ENCODE measurements around the gene RBM44. TPM values are rescaled to one million over a fixed set of nuclear protein-coding genes. Genes with fewer than 3 reads are reported as not detected.

The RBM44 gene
- total RNA-seq, 1 experiment from 2014 or later, result 0.94 TPM

DNA sequence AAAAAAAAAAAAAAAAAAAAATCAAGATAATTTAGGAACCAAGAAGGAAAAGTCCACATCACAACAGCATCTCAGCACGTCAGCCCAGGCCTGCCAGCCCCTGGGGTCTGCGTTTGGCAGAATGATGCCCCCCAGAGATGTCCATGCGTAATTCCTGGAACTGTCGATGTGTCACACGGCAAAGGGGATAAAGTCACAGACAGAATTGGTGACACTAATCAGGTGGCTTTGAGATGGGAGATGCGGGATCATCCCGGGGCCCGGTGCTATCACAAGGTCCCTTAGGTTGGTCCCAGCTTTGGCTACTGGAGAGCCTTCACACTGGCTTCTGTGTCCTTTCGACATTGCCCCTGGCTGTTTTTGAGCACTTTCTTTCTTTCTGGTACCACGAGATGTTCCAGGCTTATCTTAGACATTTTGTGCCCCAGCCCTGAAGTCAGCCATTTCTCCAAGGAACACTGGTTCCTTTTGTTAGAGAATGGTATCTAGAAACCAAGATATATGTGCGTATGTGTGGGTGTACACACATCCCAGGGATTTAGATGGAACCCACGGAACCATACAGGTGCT is 81.5 kb downstream of the RBM44 start:
- CTCF ChIA-PET, result no interaction called here
- Histone ChIP-seq H3K27me3 (ENCODE audit: insufficient read depth, low read depth) (no peaks in the 10 kb centered on the region), H3K4me3 (no peak overlapping the region), H3K9me2 (ENCODE audit: insufficient read depth) (no peaks in the 10 kb centered on the region), H3F3A (ENCODE audit: insufficient read depth, low read depth) (peaks cover 12% of the 10 kb centered on the region; the same call in 1 of the 2 replicates), H3K27ac (no peak overlapping the region), H3K79me2 (ENCODE audit: low read depth) (peaks cover 17% of the 10 kb centered on the region; the same call in 1 of the 2 replicates), H3K36me3 (ENCODE audit: low read depth) (no peaks in the 10 kb centered on the region), H4K20me1 (ENCODE audit: insufficient read depth) (no peaks in the 10 kb centered on the region), H3K4me1 (replicated peaks; ENCODE audit: insufficient read depth) (peaks cover 15% of the 10 kb centered on the region), H3K4me2 (no peak overlapping the region), H3K9me3 (ENCODE audit: insufficient read depth, low read depth) (no peaks in the 10 kb centered on the region), H2AFZ (no peak overlapping the region)
- POLR2A ChIA-PET (ENCODE audit: unreplicated experiment), result no interaction called here
- TF ChIP-seq, protein P1, sequence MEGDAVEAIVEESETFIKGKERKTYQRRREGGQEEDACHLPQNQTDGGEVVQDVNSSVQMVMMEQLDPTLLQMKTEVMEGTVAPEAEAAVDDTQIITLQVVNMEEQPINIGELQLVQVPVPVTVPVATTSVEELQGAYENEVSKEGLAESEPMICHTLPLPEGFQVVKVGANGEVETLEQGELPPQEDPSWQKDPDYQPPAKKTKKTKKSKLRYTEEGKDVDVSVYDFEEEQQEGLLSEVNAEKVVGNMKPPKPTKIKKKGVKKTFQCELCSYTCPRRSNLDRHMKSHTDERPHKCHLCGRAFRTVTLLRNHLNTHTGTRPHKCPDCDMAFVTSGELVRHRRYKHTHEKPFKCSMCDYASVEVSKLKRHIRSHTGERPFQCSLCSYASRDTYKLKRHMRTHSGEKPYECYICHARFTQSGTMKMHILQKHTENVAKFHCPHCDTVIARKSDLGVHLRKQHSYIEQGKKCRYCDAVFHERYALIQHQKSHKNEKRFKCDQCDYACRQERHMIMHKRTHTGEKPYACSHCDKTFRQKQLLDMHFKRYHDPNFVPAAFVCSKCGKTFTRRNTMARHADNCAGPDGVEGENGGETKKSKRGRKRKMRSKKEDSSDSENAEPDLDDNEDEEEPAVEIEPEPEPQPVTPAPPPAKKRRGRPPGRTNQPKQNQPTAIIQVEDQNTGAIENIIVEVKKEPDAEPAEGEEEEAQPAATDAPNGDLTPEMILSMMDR (conservative IDR thresholded peaks at IDR 0.05), result no peak
- no peak for TF ChIP-seq EZH2 (IDR thresholded peaks at IDR 0.05; ENCODE audit: low read depth)
- DNase-seq, result no peak
- intact Hi-C loops (cut with micrococcal nuclease; ENCODE audit: unreplicated experiment), result no loop called here
- BruUV-seq (replicated peaks), result no TSS peak

DNA sequence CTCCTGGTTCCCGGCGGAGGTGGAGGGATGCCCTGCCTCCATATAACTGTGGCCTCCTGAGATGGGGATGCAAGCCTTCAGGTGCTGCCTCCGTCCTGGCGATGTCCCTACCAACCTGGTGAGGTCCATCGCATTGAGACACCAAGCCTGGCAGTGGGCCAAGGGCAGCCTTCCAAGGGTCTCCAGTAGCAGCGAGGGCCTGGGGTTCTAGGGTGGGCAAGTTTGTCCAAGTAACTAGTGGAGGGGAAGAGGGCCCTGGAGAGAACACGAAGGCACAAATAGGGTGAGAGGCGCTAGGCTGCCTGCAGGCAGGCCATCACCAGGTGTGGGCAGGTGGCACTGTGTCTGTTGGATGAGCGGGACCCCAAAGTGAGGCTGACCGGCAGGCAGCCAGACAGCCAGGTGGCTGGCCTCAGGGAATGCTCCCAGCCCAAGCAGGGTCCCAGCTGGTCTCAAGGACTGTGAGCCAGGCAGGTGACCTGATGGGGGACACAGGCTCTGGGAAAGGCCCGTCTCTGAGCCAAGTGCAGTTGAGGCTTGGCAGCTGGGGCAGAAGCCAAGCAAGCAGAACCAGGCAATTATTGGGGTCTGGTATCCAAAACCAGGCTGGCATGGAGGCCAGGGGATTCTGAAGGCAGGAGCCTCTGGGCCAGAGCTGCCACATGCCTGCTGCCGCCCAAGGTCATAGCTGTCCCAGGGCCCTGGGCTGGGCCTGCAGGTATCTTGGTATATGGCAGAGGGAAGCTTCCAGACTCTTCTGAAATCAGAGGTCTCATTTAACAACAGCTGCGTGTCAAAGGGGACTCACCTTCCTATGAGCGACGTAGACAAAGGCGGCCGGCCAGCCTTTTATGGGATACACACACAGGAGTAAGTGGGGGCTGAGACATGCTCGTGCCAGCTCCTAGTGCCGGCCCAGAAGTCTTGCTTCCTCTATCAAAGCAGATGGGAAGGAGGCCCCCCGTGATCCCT is 84.2 kb downstream of the RBM44 start:
- H3K9me2 ChIP-seq (ENCODE audit: insufficient read depth), result no peaks in the 10 kb centered on the region
- H3F3A ChIP-seq (ENCODE audit: insufficient read depth, low read depth), result peaks cover 15% of the 10 kb centered on the region
- H4K20me1 ChIP-seq (ENCODE audit: insufficient read depth), result no peaks in the 10 kb centered on the region
- peaks cover 7% of the 10 kb centered on the region for H3K4me1 ChIP-seq (replicated peaks; ENCODE audit: insufficient read depth)
- TF ChIP-seq EZH2 (IDR thresholded peaks at IDR 0.05; ENCODE audit: low read depth), result no peak
- TF ChIP-seq, protein P1 (conservative IDR thresholded peaks at IDR 0.05), result no peak
- no peaks in the 10 kb centered on the region for H3K9me3 ChIP-seq (ENCODE audit: insufficient read depth, low read depth)
- no peak overlapping the region for H3K4me2 ChIP-seq
- no peaks in the 10 kb centered on the region for H3K27me3 ChIP-seq (ENCODE audit: insufficient read depth, low read depth)
- POLR2A ChIA-PET (ENCODE audit: unreplicated experiment), result interaction anchor here (0.5 to 0.6 kb wide), 2 partner anchors 25 to 87 kb away, joined by 4 to 5 read pairs; no protein-coding TSS in a partner anchor
- no TSS peak for BruUV-seq (replicated peaks)
- CTCF ChIA-PET, result no interaction called here
- H3K27ac ChIP-seq, result no peak overlapping the region
- no peak overlapping the region for H2AFZ ChIP-seq
- DNase-seq, result no peak
- H3K4me3 ChIP-seq, result no peak overlapping the region
- intact Hi-C loops (cut with micrococcal nuclease; ENCODE audit: unreplicated experiment), result no loop called here
- H3K79me2 ChIP-seq (ENCODE audit: low read depth), result no peaks in the 10 kb centered on the region
- H3K36me3 ChIP-seq (ENCODE audit: low read depth), result no peaks in the 10 kb centered on the region

DNA sequence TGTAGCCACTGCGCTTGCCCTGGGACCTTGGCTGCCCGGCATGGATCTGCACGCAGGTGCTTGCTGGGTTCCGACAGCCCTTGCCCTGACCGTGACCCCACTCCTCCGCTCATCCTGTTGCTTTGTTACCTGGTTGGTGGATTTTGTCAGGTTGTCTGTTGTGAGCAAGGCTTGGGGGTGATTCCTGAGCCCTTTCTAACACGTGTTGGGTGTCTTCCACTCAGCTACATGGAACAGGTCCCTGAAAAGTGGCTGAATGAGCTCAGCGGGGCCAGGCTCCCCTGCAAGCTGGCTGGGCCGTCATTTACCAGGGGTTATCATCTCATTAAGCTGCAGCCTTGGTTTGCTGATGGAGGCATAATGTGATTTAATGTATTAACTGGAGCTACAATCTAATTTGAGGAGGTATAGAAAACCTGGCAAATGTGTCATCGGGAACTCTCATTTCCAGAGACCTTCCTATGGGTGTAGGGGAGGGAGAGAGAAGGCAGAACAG is 85.4 kb downstream of the RBM44 start:
- no peak overlapping the region for H3K27ac ChIP-seq
- no TSS peak for BruUV-seq (replicated peaks)
- ChIA-PET CTCF (no interaction called here), POLR2A (ENCODE audit: unreplicated experiment) (no interaction called here)
- no peaks in the 10 kb centered on the region for H3K9me2 ChIP-seq (ENCODE audit: insufficient read depth)
- DNase-seq, result no peak
- H3K9me3 ChIP-seq (ENCODE audit: insufficient read depth, low read depth), result no peaks in the 10 kb centered on the region
- no peaks in the 10 kb centered on the region for H3K27me3 ChIP-seq (ENCODE audit: insufficient read depth, low read depth)
- H3K4me2 ChIP-seq, result no peak overlapping the region
- no peak overlapping the region for H2AFZ ChIP-seq
- peaks cover 19% of the 10 kb centered on the region for H3K4me1 ChIP-seq (replicated peaks; ENCODE audit: insufficient read depth)
- H3K4me3 ChIP-seq, result no peak overlapping the region
- peaks cover 21% of the 10 kb centered on the region for H3F3A ChIP-seq (ENCODE audit: insufficient read depth, low read depth)
- intact Hi-C loops (cut with micrococcal nuclease; ENCODE audit: unreplicated experiment), result no loop called here
- TF ChIP-seq EZH2 (IDR thresholded peaks at IDR 0.05; ENCODE audit: low read depth), result no peak
- TF ChIP-seq, protein P1 (conservative IDR thresholded peaks at IDR 0.05), result no peak
- no peaks in the 10 kb centered on the region for H3K36me3 ChIP-seq (ENCODE audit: low read depth)
- H4K20me1 ChIP-seq (ENCODE audit: insufficient read depth), result no peaks in the 10 kb centered on the region
- no peaks in the 10 kb centered on the region for H3K79me2 ChIP-seq (ENCODE audit: low read depth)

Data from PC-9 (cell line).